ENCODE results near the gene HPCAL4.
A peak's percentile ranks its signal among the peaks of the same experiment; 100 is the strongest.

HPCAL4 gene

DNA sequence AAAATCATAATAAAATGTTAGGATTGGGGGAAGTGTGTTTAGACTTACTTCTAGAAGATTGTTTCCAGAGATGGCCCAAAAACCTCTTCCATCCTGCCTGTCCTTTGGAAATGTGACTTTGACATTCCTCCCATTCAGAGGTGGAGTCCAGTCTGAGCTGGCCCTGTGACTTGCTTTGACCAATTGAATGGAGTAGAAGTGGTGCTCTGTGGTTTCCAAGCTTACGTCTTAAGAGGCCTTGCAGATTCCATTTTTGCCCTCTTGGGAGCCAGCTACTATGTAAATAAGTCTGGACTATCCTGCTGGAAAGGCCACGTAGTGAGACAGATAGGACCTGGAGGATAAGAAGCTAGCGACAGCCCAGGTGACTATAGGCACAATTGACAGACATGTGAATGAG, 18.0 kb downstream of the HPCAL4 start:
- no peak for DNase-seq

- DNase-seq = no peak
Measured at GRCh38 chr1:39672551-39672947, 18.7 kb downstream of the HPCAL4 start.

GRCh38 chr1:39671793-39672550, 19.3 kb downstream of the HPCAL4 start, which contains the start of gene NT5C1A:
Gene NT5C1A (minus strand): TSS chr1:39672107. CDS start chr1:39672038, 69 bp downstream.
- peak; percentile 7 for DNase-seq

DNA sequence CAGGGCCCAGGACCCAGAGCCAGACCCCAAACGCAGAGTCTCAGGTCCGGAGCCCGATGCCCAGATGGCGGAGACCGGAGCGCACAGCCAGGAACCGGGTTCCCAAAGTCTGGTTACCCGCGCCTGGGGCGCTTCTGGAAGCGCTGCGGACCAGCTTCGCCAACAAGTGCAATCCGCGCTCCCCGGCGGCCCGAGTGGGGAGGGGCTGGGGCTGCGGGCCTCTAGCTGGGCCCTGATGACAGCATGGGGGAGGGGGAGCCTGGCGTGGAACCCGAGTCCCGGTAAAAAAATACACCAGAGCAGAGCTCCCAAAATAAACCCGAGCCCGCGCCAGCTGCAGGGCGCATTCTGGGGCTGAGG, 19.8 kb downstream of the HPCAL4 start:
- DNase-seq = peak; percentile 26

DNA sequence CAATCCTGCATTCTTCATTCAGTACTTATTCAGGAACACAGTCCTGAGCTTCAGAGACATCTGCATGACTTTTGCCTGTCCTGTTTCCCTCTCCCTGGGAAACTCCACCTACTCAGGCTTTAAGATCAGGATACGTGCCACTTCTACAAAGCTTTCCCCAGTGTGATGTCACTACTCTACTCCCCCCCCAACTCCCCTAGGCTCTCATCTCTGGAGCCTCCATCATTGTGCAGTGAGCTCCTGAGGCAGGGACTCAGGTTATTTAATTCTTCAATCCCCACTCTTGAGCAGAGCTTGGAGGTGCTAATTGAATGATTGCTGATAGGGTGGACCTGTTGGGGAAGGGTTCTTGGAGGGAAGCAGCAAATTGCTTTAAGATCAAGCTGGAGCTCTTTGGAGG, 20.5 kb downstream of the HPCAL4 start:
- no peak for DNase-seq

DNA sequence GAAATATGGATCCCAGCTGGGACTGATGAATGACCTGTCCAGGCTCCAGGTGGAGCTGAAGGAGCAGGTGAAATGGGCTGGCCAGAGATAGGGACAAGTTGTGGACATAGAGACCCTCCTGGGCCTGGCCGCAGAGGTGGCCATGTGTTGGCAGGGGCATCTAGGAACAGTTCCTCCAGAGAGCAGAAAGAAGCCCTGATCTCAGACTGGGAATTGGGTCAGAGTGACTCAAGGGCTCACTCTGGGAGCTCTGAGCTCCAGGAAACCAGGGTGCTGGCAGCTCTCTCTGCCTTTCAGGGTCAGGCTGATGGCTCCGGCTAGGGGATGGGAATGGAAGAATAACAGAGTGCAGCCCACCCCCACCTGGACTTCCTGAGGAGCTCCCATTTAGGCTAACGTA, 22.3 kb downstream of the HPCAL4 start:
- DNase-seq = no peak

GRCh38 chr1:39668111-39668510, 23.1 kb downstream of the HPCAL4 start:
- no peak for DNase-seq

GRCh38 chr1:39666772-39667171, 24.5 kb downstream of the HPCAL4 start:
- DNase-seq = no peak

DNA sequence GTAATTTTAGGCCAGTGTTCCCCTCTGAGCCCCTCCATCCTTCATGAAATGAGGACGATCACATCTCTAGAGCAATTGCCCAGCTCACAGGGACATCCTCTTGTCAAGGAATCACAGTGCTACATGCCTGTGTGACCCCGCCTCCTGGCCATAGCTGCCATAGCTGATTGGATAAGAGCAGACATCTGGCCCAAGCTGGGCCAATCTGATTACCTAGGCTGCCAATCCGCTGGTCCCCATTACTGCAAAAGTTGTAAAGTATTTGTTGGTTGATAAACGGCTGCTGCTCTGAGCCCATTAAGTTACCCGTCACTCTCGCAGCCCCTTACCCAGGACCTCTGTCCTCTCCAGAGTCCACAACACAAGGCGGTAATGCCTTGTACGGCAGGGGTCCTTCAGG, 27.7 kb downstream of the HPCAL4 start:
- DNase-seq = no peak

GRCh38 chr1:39662861-39663260, 28.4 kb downstream of the HPCAL4 start:
- DNase-seq = no peak

DNA sequence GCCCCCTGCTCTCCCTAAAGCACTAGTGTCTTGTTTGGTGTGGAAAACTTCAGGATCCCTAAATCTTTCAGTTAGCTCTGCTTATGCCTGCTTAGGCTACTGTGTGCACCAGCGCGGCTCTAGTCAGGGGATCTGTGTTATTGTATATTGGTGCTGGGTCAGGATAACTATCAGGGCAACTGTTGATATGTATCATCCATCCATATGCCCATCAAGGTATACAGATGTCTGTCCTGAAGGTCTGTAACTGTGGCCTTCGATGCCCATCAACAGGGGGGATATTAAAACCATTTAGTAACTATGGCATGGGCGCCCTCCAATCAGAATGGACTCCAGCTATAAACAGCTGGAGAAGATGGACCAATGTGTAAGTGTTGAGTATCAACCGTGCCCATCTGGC, 31.7 kb downstream of the HPCAL4 start:
- DNase-seq = no peak

GRCh38 chr1:39659110-39659509, 32.1 kb downstream of the HPCAL4 start:
- no peak for DNase-seq

GRCh38 chr1:39657923-39658485, 33.2 kb downstream of the HPCAL4 start:
- DNase-seq = peak; percentile 58

GRCh38 chr1:39657402-39657801, 33.8 kb downstream of the HPCAL4 start:
- no peak for DNase-seq

GRCh38 chr1:39656391-39656790, 34.8 kb downstream of the HPCAL4 start:
- DNase-seq = no peak

- DNase-seq = no peak
Measured at GRCh38 chr1:39655578-39656268, 35.5 kb downstream of the HPCAL4 start.

GRCh38 chr1:39654291-39654690, 36.9 kb downstream of the HPCAL4 start:
- no peak for DNase-seq

DNA sequence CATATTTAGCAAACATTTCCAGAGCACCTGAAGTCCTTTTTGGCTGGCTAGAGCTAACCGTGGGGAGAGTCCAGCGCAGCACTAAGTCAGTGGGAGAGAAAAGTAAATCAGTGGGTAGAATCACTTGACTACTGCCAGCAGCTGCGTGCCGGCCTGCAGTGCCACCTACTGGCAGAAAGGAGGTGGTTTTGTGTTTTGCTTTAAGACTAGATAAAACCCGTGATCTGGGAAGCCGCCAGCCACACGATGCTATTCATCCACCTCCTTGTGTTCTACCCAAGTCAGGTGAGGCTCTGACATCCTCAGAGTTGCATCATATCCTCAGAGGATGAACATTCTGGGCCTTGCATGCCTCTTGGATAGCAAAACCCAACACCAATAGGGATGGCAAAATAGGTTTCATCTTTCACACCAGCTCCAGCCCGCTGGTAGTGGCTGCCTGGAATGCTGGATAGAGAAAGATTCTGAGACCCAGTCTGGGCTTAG, 37.6 kb downstream of the HPCAL4 start:
- DNase-seq = peak; percentile 68

DNA sequence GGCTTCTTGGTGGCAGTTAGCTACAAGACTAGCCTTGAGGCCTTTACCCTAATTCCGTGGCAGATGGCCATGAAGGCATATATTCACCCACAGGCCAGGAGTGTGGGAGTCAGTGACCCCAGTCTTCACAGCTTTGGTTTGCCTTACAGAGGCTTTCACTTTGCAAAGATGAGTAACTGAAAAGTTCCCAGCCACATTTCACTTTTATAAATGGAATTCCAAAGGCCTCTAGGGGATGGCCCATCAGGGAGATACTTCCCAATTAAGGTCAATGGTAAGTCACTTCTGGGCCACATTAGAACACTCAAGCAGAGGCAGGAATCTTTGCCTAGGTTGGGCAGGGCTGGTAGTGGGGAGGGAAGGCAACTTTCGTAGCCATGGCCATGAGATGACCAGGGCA, 38.7 kb downstream of the HPCAL4 start:
- DNase-seq = no peak

DNA sequence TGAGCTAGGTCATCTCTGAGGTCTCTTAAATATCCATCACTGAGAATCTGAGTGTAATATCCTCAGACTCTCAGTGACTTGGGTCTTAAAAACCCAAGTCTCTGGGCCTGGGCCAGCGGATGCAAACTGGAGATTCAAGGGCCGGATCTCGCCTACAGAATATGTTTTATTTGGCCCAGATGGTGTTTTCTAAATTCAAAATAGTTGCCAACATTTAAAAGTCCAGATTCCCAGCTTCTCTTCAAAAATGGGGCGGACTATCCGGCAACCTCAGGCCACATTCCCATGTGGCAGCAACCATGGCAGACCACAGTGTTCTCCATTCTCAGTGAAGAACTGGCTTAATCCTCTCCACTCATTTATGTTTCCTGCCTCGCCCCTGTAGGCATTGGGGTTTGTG, 39.1 kb downstream of the HPCAL4 start:
- DNase-seq = no peak

DNA sequence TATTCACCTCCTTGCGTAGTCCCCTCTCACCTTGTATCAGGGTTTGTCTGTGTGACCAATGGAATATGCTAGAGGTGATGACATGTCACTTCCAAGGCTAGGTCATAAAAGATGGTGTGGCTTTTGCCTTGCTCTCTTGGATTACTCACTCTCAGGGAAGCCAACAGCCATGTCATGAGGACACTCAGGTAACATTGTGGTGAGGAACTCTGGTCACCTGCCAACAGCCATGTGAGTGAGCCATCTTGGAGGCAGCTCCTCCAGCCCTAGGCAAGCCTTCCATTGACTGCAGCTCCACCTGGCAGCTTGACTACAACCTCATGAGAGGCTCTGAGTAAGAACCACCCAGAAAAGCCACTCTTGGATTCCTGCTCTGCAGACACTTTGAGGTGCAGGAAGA, 40.8 kb downstream of the HPCAL4 start:
- no peak for DNase-seq

DNA sequence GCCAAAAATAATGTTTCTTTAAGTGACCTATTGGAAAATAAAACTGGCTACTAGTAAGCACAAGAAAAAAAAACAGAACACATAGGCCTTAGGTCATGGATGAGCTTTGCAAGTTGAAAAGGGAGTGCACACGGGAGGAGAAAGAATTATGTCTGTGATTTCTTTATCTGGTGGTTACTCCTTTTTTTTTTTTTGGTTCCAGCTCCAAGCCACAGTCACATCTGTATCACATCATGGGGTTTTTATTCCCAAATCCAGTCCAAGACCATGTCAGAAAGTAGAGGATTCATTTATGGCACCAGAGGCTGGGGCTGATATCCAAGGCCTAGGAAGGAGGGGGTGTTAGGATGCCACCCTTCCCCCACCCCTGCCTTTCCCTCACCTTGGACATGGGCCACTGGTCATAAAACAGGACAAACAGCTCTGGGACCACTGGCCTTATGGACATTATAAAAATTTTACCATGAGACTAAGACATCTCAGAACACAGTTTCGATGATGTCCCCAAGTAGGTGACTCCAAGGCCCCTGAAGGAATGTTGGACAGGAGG, 41.5 kb downstream of the HPCAL4 start:
- DNase-seq = no peak

DNA sequence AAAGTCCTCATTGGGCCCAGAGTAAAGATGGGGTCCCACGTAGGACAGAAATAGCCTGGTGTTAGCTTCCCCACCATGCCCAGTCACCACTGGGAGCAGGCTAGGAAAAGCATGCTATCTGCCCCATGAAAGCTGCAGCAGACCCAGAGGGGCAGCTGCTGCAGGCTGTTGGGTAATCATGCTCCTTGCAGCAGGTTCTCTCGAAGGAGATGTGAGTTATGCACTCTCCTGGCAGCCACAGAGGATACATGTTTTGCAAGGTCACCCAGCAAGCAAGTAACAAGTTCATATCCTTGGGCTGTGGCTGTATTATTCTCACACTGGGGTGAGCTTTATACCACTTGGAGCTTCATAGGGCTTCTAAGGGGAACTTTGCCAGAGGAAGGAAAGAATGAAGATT, 42.7 kb downstream of the HPCAL4 start:
- DNase-seq = no peak

- no peak for DNase-seq
Measured at GRCh38 chr1:39647247-39647646, 44.0 kb downstream of the HPCAL4 start.

Data from NCI-H1105 (cell line).